CD4-positive, alpha-beta T cell treated with Interferon alpha-2 for 1 hour (primary cell): Measurements from ENCODE around the gene SOX4.

ENCODE experiments used
- DNase-seq, 2 donors: peaks; one replicate each; pipeline ENCODE4 v3.0.0-alpha.2; 2020 to 2022

SOX4 gene

DNA sequence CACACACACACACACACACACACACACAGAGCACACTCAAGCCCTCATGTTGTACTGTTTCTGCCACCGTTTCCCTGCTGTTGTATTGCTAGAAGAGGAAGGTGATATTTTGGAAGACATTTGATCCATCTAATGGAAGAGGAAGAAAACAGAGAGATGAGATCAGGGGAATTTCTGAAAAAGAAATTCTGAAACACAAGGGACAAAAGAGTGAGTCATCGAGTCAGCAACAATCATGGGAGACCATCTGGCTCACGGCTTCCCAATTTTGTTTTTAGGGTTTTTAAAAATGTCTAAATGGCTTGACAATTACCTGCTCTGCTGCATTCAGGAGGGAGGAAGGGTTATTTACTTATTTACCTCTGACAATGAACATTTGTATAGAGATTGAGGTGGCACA, 22.0 kb downstream of the SOX4 start:
- no peak for DNase-seq

DNA sequence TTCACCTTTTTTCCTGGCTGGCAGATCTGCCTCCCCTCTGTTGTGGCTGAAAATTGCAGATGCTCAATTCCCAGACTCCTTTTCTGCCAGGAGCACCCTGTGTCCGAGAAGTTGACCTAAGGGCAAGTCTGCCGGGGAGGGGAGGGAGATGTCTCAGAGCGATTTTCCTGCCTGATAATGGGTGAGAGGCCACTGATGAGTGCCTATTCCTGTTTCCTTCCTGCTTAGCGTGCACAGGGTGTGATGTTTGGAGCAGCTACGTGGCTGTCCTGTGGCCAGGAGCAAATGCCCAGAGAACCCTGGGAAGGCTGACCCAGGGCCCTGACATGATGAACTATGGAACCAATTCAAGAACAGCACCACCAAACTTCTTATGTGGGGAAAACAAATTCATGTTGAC, 22.5 kb downstream of the SOX4 start:
- no peak for DNase-seq

DNA sequence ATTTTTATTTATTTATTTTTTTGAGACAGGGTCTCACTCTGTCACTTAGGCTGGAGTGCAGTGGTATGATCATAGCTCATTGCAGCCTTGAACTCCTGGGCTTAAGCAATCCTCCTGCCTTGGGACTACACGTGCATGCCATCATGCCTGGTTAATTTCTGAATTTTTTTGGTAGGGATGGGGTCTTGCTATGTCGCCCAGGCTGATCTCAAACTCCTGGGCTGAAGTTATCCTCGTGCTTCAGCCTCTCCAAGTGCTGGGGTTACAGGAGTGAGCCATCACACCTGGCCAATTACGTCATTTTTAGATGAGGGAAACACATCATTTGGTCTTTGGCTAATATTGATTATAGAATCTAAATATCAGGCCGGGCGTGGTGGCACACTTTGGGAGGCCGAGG, 32.1 kb downstream of the SOX4 start:
- no peak for DNase-seq

DNA sequence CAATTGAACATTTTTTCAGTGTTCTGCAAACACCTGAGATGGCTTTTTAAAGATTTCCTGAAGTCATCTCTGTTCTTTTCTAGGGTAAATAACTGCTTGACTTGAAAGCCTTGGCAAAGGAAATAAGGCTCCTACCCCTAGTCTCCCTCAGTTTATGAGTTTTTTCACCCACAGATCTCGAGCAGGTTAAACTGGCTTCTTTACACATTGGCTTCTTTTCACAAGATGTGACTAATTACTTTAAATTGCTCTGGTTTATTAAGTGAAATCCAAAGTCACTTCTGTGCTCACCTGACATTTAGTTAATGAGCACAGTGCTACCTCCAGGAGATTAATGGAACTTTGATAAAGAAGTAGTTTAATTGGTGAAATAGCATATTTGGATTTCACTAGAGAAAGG, 33.2 kb downstream of the SOX4 start:
- DNase-seq: no peak

DNA sequence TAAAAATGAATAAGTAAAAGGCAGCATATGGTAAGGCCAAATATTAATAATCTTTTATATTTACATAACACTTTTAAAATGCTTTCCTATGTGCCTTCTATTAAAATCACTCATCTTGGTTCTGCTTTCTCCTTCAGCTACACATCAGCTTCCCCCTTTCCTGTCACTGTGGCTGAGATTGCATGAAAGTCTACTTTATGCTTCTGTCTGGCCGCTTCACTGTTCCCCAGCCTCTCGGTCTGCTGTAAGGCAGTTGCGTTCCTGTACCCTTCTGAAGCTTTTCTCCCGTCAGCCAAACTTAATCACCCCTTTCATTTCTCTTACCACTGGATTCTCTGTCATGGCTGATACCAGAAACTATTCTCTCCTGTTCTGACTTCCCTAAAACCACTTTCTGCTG, 34.6 kb downstream of the SOX4 start:
- DNase-seq: no peak

DNA sequence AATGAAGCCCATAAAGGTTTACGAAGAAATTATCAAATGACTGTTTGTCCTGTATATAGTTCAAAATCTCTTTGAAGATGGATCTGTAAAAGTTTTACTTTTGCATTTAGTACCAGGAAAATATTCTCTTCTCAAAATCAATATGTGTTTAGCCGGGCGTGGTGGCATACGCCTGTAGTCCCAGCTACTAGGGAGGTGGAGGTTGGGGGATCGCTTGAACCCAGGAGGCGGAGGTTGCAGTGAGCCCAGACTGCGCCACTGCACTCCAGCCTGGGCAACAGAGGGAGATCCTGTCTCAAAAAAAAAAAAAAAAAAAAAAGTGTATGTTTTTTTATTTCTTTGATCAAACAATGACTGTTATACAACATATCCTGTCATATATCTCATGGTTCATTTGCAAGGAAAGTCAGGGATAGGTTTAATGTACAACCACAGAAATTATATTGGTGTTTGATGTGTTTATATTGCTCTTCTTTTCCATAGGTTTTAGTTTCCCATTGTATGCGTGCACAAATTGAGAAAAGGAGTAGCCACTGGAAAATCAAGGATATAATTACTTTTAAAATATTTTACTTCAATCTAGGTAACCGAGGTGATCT, 40.1 kb downstream of the SOX4 start:
- no peak for DNase-seq

DNA sequence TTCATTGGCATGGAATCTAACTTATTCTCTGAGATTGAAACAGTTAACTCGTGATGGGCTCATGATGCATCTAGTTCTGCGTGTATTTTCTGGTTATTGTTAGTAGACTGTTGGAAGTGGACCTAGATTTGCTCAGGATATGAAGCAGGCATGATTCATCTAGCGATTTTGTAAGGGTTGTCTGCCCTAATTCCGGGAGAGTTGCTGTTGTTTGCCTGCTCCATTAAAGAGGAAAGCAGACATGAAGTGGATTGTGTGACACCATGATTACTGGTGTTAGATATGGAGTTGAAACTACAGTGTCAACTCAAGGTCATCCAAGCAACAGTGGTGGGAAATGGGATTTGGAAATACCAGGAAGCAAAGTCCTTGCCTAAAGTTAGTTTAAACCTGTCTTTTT, 41.0 kb downstream of the SOX4 start:
- no peak for DNase-seq

DNA sequence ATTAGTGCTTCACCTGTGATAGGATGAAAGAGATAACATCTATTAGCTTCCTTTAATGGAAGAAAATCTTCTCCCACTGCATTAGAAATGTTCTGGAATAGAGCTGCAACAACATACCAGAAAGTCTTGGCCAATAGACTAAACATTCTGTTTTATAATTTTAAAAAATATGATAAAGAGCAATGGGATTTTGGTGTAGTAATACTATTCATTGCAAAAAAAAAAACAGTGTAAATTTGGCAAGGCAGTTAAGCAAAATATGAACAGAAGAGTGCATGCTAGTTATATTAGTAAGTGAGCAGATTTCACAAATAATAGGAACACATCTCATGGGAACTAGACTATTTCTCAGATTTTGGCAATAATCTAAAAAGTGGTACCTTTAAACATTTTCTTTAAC, 43.3 kb downstream of the SOX4 start:
- DNase-seq: no peak

DNA sequence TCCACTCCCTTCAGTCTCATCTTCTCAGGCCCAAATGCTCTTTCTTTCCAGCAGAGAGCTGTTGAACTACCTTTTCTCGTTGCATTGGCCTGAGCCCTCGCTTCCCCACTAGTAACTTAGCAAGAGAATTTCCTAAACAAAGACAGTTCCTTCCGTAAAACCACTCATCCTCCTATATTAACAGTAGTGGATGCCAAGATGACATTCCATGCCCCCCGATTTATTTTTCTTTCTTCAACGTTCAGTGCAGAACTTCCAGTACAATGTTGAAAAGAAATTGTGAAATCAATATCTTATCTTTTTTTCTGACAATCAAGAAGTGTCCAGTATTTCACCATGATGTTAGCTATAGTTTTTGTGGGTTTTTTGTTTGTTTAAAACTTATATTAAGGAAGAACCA, 45.8 kb downstream of the SOX4 start:
- DNase-seq: no peak
